Measurements from ENCODE around the gene CCDC171. TPM values are rescaled to one million over a fixed set of nuclear protein-coding genes. Genes with fewer than 3 reads are reported as not detected.
A peak's percentile ranks its signal among the peaks of the same experiment; 100 is the strongest.

CCDC171 gene
- total RNA-seq, 1 donor from 2014 or later, result 5.4 TPM

DNA sequence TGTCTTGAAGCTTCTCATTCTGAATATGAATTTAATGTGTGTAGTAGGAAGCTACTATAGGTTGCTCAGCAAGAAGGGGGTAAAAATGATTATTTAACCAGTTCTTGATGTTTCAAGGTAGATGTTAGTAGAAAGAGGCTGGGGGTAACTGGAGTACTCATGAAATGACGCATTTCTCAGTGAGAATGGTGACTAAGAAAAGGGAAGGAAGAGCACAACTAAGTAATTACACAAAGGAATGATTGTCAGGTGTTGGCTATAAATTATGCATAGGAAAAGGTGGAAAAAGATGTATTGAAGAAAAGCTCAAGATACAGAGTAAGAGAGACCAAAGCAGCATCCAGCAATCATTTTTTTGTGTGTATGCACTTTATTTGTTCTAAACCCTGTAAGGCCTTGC is 40.6 kb upstream of the CCDC171 start:
- no peak for TF ChIP-seq CTCF (IDR thresholded peaks at IDR 0.05)
- Mint-ChIP-seq H3K27ac (ENCODE audit: unreplicated experiment) (no peak overlapping the region), H3K36me3 (ENCODE audit: unreplicated experiment) (peaks cover 9% of the 10 kb centered on the region), H3K27me3 (ENCODE audit: unreplicated experiment) (no peaks in the 10 kb centered on the region), H3K4me1 (ENCODE audit: unreplicated experiment) (peaks cover 27% of the 10 kb centered on the region), H3K4me3 (ENCODE audit: unreplicated experiment) (no peak overlapping the region), H3K9me3 (ENCODE audit: unreplicated experiment) (no peaks in the 10 kb centered on the region)
- no peak for DNase-seq (ENCODE audit: extremely low spot score, unreplicated experiment)

DNA sequence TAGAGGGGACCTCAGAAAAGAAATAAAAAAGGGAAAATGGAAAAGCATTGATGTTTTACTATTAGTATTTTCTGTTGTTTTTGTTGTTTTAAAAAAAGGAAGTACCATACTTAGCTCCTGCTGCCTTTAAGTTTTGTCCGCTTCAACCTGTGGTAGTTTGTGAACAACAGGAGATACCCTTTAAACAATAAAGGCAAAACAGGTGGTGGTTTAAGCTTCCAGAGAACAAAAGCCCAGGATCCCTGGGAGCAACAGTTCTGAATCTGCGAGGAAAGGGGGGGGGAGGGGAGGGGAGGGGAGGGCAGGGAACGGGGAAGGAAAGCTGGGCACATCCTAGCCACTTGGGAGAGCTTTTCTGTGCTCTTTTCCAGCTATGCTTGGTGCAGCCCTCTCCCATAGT is 40.0 kb upstream of the CCDC171 start:
- peaks cover 8% of the 10 kb centered on the region for H3K36me3 Mint-ChIP-seq (ENCODE audit: unreplicated experiment)
- no peaks in the 10 kb centered on the region for H3K27me3 Mint-ChIP-seq (ENCODE audit: unreplicated experiment)

GRCh38 chr9:15513335-15513734 is 39.5 kb upstream of the CCDC171 start:
- Mint-ChIP-seq H3K27ac (ENCODE audit: unreplicated experiment) (no peak overlapping the region), H3K9me3 (ENCODE audit: unreplicated experiment) (no peaks in the 10 kb centered on the region), H3K4me3 (ENCODE audit: unreplicated experiment) (no peak overlapping the region), H3K4me1 (ENCODE audit: unreplicated experiment) (peaks cover 23% of the 10 kb centered on the region), H3K36me3 (ENCODE audit: unreplicated experiment) (peaks cover 3% of the 10 kb centered on the region), H3K27me3 (ENCODE audit: unreplicated experiment) (no peaks in the 10 kb centered on the region)
- peak; percentile 20 for TF ChIP-seq CTCF (IDR thresholded peaks at IDR 0.05)
- DNase-seq (ENCODE audit: extremely low spot score, unreplicated experiment), result no peak

More for the DNA sequence above, 40.0 kb upstream of the CCDC171 start:
- H3K27ac Mint-ChIP-seq (ENCODE audit: unreplicated experiment), result no peak overlapping the region
- H3K4me3 Mint-ChIP-seq (ENCODE audit: unreplicated experiment), result no peak overlapping the region
- no peak for TF ChIP-seq CTCF (IDR thresholded peaks at IDR 0.05)
- no peaks in the 10 kb centered on the region for H3K9me3 Mint-ChIP-seq (ENCODE audit: unreplicated experiment)
- DNase-seq (ENCODE audit: extremely low spot score, unreplicated experiment), result no peak
- H3K4me1 Mint-ChIP-seq (ENCODE audit: unreplicated experiment), result peaks cover 27% of the 10 kb centered on the region

DNA sequence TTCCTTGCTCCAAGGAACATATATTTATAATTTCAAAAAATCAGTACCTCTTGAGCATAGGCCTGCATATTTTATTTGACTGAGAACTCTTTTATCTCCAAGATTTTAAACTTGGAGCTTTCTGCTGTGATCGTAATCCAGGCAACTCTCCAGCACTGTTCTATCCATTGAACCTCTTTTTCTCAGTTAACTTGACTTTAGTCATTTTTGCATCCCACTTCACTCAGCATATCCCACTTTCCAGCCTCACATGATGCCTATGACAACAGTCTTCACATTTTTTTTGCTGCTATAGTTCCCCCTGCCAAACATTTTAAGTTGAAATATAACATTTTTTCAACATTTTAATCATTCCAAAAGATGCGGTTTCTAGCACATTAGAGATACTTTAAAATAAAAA is 33.0 kb upstream of the CCDC171 start:
- no peak overlapping the region for H3K27ac Mint-ChIP-seq (ENCODE audit: unreplicated experiment)
- no peak for TF ChIP-seq CTCF (IDR thresholded peaks at IDR 0.05)
- H3K4me3 Mint-ChIP-seq (ENCODE audit: unreplicated experiment), result no peak overlapping the region
- no peaks in the 10 kb centered on the region for H3K36me3 Mint-ChIP-seq (ENCODE audit: unreplicated experiment)
- H3K27me3 Mint-ChIP-seq (ENCODE audit: unreplicated experiment), result peaks cover 5% of the 10 kb centered on the region
- no peak for DNase-seq (ENCODE audit: extremely low spot score, unreplicated experiment)
- no peaks in the 10 kb centered on the region for H3K4me1 Mint-ChIP-seq (ENCODE audit: unreplicated experiment)
- H3K9me3 Mint-ChIP-seq (ENCODE audit: unreplicated experiment), result no peaks in the 10 kb centered on the region

DNA sequence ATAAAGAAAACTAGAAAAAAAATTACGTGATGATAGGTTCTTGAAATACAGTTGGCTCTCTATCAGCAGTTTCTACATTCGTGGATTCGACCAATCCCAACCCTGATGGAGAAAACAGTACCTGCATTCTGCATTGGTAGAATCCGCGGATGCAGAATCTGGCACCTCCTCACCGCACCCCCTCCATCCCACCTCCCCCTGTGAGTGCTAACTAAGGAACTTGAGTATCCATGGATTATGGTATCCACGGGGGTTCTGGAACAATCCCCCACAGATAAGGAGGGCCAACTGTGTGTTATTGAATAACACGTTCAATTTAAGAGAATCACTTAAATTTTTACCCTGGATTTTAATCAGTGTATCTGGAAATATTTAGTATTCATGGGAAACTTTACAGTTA is 31.6 kb upstream of the CCDC171 start:
- DNase-seq (ENCODE audit: extremely low spot score, unreplicated experiment), result no peak
- peaks cover 9% of the 10 kb centered on the region for H3K27me3 Mint-ChIP-seq (ENCODE audit: unreplicated experiment)
- no peak overlapping the region for H3K27ac Mint-ChIP-seq (ENCODE audit: unreplicated experiment)
- TF ChIP-seq CTCF (IDR thresholded peaks at IDR 0.05), result no peak
- no peaks in the 10 kb centered on the region for H3K4me1 Mint-ChIP-seq (ENCODE audit: unreplicated experiment)
- no peaks in the 10 kb centered on the region for H3K9me3 Mint-ChIP-seq (ENCODE audit: unreplicated experiment)
- no peak overlapping the region for H3K4me3 Mint-ChIP-seq (ENCODE audit: unreplicated experiment)
- no peaks in the 10 kb centered on the region for H3K36me3 Mint-ChIP-seq (ENCODE audit: unreplicated experiment)

Measured in osteocyte (in vitro differentiated cells).